Loucy (cell line): ENCODE results near the gene EHBP1L1.

Source experiments
- H2AFZ ChIP-seq: fragments of 200-600 bp; sonication (generic); 2 replicates; pipeline ENCODE4 v1.6.0; 2016; ENCODE audit warnings: antibody characterized with exemption, mild to moderate bottlenecking, low read length, moderate library complexity
- H3F3A ChIP-seq: fragments of 200-600 bp; 2 replicates; pipeline ENCODE4 v1.6.0; 2016; ENCODE audit warnings: antibody characterized with exemption, low read depth, mild to moderate bottlenecking
- H3K27me3 ChIP-seq: fragments of 200-600 bp; sonication (generic); 2 replicates; pipeline ENCODE4 v1.6.1; 2014; ENCODE audit warnings: low read length, mild to moderate bottlenecking; ENCODE audit not compliant: insufficient read depth, poor library complexity, severe bottlenecking
- H3K36me3 ChIP-seq: fragments of 200-600 bp; sonication (generic); 2 replicates; pipeline ENCODE4 v1.6.1; 2016; ENCODE audit warnings: low read length; ENCODE audit not compliant: insufficient read depth
- H3K4me1 ChIP-seq: fragments of 200-600 bp; sonication (generic); 2 replicates; pipeline ENCODE4 v1.5.1; 2014; ENCODE audit warnings: low read length, mild to moderate bottlenecking; ENCODE audit not compliant: insufficient read depth, poor library complexity, severe bottlenecking
- H3K4me2 ChIP-seq: fragments of 200-600 bp; sonication (generic); 2 replicates; pipeline ENCODE4 v1.6.0; 2014; ENCODE audit warnings: antibody characterized with exemption, low read length, low read depth, mild to moderate bottlenecking; ENCODE audit not compliant: poor library complexity, severe bottlenecking
- H3K4me3 ChIP-seq: fragments of 200-600 bp; sonication (generic); 2 replicates; pipeline ENCODE4 v1.5.1; 2014; ENCODE audit warnings: low read length, mild to moderate bottlenecking, mixed read lengths; ENCODE audit not compliant: poor library complexity, severe bottlenecking
- H3K79me2 ChIP-seq: fragments of 200-600 bp; sonication (generic); 2 replicates; pipeline ENCODE4 v1.6.1; 2014; ENCODE audit warnings: low read length; ENCODE audit not compliant: insufficient read depth
- H3K9ac ChIP-seq: fragments of 200-600 bp; sonication (generic); 2 replicates; pipeline ENCODE4 v1.6.0; 2014; ENCODE audit warnings: mild to moderate bottlenecking, low read depth, low read length, moderate library complexity; ENCODE audit not compliant: poor library complexity, severe bottlenecking
- H3K9me2 ChIP-seq: fragments of 200-600 bp; sonication (generic); replicated peaks from 2 replicates; pipeline ENCODE4 v1.6.1; 2016; ENCODE audit warnings: low read depth, low read length, mixed read lengths
- H3K9me3 ChIP-seq: fragments of 200-600 bp; sonication (generic); 2 replicates; pipeline ENCODE4 v1.6.1; 2014; ENCODE audit warnings: mild to moderate bottlenecking, antibody characterized with exemption, low read length, low read depth; ENCODE audit not compliant: insufficient read depth
- H4K20me1 ChIP-seq: fragments of 200-600 bp; sonication (generic); 2 replicates; pipeline ENCODE4 v1.6.0; 2014; ENCODE audit warnings: antibody characterized with exemption, low read length, mild to moderate bottlenecking; ENCODE audit not compliant: insufficient read depth, poor library complexity, severe bottlenecking
- CTCF ChIP-seq: fragments of 200-600 bp; sonication (generic); conservative IDR thresholded peaks from 2 replicates; pipeline ENCODE4 v1.5.1; 2014; ENCODE audit warnings: mild to moderate bottlenecking, antibody characterized with exemption, low read length
- EZH2phosphoT487 ChIP-seq: fragments of 200-600 bp; IDR thresholded peaks from 2 replicates; pipeline ENCODE4 v1.6.1; 2018; ENCODE audit warnings: antibody characterized with exemption, mild to moderate bottlenecking, moderate library complexity, borderline replicate concordance

EHBP1L1 gene

GRCh38 chr11:65617136-65617850 is 41.4 kb downstream of the EHBP1L1 start:
- peaks cover 30% of the 10 kb centered on the region; the same call in 1 of the 2 replicates for H3K36me3 ChIP-seq
- H3K4me3 ChIP-seq = peak overlapping the region; percentile 77
- peaks cover 49% of the 10 kb centered on the region for H4K20me1 ChIP-seq
- H3F3A ChIP-seq = no peaks in the 10 kb centered on the region
- peaks cover 79% of the 10 kb centered on the region for H3K79me2 ChIP-seq
- peak overlapping the region; percentile 99 for H3K9ac ChIP-seq
- H3K4me1 ChIP-seq = peaks cover 19% of the 10 kb centered on the region
- H3K9me2 ChIP-seq = no peaks in the 10 kb centered on the region
- no peaks in the 10 kb centered on the region for H3K9me3 ChIP-seq
- TF ChIP-seq EZH2phosphoT487 = no peak
- TF ChIP-seq CTCF = no peak
- no peaks in the 10 kb centered on the region for H3K27me3 ChIP-seq
- peak overlapping the region; percentile 99 for H3K4me2 ChIP-seq
- H2AFZ ChIP-seq = no peak overlapping the region

- Histone ChIP-seq H3K4me3 (no peak overlapping the region), H3K9ac (no peak overlapping the region)
- no peak for TF ChIP-seq CTCF
- no peak for TF ChIP-seq EZH2phosphoT487
These were observed 42.3 kb downstream of the EHBP1L1 start for GRCh38 chr11:65617990-65618751.

GRCh38 chr11:65618763-65619162 is 42.9 kb downstream of the EHBP1L1 start:
- peaks cover 35% of the 10 kb centered on the region for H4K20me1 ChIP-seq
- no peaks in the 10 kb centered on the region for H3K9me3 ChIP-seq
- no peaks in the 10 kb centered on the region for H3K9me2 ChIP-seq
- H3K9ac ChIP-seq = no peak overlapping the region
- H3K79me2 ChIP-seq = peaks cover 64% of the 10 kb centered on the region
- H3K4me2 ChIP-seq = no peak overlapping the region
- H3K4me3 ChIP-seq = no peak overlapping the region
- peaks cover 34% of the 10 kb centered on the region; the same call in 1 of the 2 replicates for H3K36me3 ChIP-seq
- peaks cover 10% of the 10 kb centered on the region for H3K4me1 ChIP-seq
- no peak overlapping the region for H2AFZ ChIP-seq
- TF ChIP-seq EZH2phosphoT487 (no peak), CTCF (no peak)
- H3K27me3 ChIP-seq = no peaks in the 10 kb centered on the region
- no peaks in the 10 kb centered on the region for H3F3A ChIP-seq

More at GRCh38 chr11:65617990-65618751, 42.3 kb downstream of the EHBP1L1 start:
- no peaks in the 10 kb centered on the region for H3K9me2 ChIP-seq
- H3K9me3 ChIP-seq = no peaks in the 10 kb centered on the region
- peaks cover 10% of the 10 kb centered on the region for H3K4me1 ChIP-seq
- H2AFZ ChIP-seq = no peak overlapping the region
- peak overlapping the region; percentile 99 for H3K4me2 ChIP-seq
- H3F3A ChIP-seq = no peaks in the 10 kb centered on the region
- H4K20me1 ChIP-seq = peaks cover 40% of the 10 kb centered on the region
- peaks cover 33% of the 10 kb centered on the region; the same call in 1 of the 2 replicates for H3K36me3 ChIP-seq
- no peaks in the 10 kb centered on the region for H3K27me3 ChIP-seq
- peaks cover 70% of the 10 kb centered on the region for H3K79me2 ChIP-seq
